Activated naive CD8-positive, alpha-beta T cell treated with anti-CD3 and anti-CD28 coated beads, Interleukin-2, amount 50 U/mL, for 16 hours (primary cell): Measurements from ENCODE around the gene TXNDC15.

Source experiments
- DNase-seq: peaks from one replicate; pipeline ENCODE4 v3.0.0-alpha.2; 2020; ENCODE audit warnings: low read depth, low spot score

The TXNDC15 gene

GRCh38 chr5:134918861-134919260 is 44.7 kb downstream of the TXNDC15 start:
- DNase-seq, result no peak

GRCh38 chr5:134920848-134921575 is 46.8 kb downstream of the TXNDC15 start:
- DNase-seq, result no peak

- no peak for DNase-seq
Observed at GRCh38 chr5:134932508-134932907, 58.3 kb downstream of the TXNDC15 start.

- DNase-seq, result no peak
Observed at GRCh38 chr5:134934202-134934601, 60.0 kb downstream of the TXNDC15 start.

GRCh38 chr5:134935711-134936602 is 61.8 kb downstream of the TXNDC15 start:
- no peak for DNase-seq

- DNase-seq, result no peak
Observed at GRCh38 chr5:134937526-134937925, 63.4 kb downstream of the TXNDC15 start.

- no peak for DNase-seq
Observed at GRCh38 chr5:134938030-134938429, 63.9 kb downstream of the TXNDC15 start.

GRCh38 chr5:134939500-134939899 is 65.3 kb downstream of the TXNDC15 start:
- no peak for DNase-seq

- DNase-seq, result no peak
Observed at GRCh38 chr5:134943547-134943946, 69.4 kb downstream of the TXNDC15 start.

GRCh38 chr5:134944630-134945029 is 70.5 kb downstream of the TXNDC15 start:
- no peak for DNase-seq

- DNase-seq, result no peak
Observed at GRCh38 chr5:134945041-134945440, 70.9 kb downstream of the TXNDC15 start.

- DNase-seq, result no peak
Observed at GRCh38 chr5:134948911-134949310, 74.7 kb downstream of the TXNDC15 start.

- DNase-seq, result no peak
Observed at GRCh38 chr5:134949316-134949715, 75.1 kb downstream of the TXNDC15 start.
